ENCODE measurements around the gene EFNA5. TPM values are rescaled to one million over a fixed set of nuclear protein-coding genes. Genes with fewer than 3 reads are reported as not detected.

Gene EFNA5
- total RNA-seq, 4 donors from 2014 or later = 16.6 to 35.3 (median 19.3) TPM

DNA sequence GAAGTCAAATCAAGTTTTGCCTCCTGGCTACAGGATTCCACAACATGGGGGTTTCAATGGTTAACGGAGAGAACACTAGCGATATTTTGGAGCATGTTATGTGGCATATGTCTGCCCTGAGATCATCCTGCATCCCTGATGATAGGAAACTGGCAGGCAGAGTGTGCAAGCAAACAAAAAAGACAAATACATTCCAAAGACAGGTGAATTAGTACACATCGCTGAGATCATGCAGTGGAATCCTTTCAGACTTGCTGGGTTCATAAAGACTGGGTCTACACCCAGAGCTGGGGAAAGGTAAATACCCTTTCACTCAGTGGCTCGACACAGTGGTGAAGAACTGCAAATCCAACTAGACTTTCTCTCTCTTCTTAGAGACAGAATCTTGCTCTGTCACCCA is 286.5 kb downstream of the EFNA5 start:
- TF ChIP-seq, protein P1, sequence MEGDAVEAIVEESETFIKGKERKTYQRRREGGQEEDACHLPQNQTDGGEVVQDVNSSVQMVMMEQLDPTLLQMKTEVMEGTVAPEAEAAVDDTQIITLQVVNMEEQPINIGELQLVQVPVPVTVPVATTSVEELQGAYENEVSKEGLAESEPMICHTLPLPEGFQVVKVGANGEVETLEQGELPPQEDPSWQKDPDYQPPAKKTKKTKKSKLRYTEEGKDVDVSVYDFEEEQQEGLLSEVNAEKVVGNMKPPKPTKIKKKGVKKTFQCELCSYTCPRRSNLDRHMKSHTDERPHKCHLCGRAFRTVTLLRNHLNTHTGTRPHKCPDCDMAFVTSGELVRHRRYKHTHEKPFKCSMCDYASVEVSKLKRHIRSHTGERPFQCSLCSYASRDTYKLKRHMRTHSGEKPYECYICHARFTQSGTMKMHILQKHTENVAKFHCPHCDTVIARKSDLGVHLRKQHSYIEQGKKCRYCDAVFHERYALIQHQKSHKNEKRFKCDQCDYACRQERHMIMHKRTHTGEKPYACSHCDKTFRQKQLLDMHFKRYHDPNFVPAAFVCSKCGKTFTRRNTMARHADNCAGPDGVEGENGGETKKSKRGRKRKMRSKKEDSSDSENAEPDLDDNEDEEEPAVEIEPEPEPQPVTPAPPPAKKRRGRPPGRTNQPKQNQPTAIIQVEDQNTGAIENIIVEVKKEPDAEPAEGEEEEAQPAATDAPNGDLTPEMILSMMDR (IDR thresholded peaks at IDR 0.05) = no peak
- TF ChIP-seq POLR2A (IDR thresholded peaks at IDR 0.05) = no peak
- no peak for DNase-seq (ENCODE audit: low spot score in 2 of 2)
- intact Hi-C loops (cut with DNase I; ENCODE audit: low total_unique reads) = no loop called here
- H3K4me3 ChIP-seq (ENCODE audit: low read depth, poor library complexity, severe bottlenecking) = no peak overlapping the region
- 86 to 94% methylated on average over 4 of the region's 4 CpGs for WGBS, 2 donors

DNA sequence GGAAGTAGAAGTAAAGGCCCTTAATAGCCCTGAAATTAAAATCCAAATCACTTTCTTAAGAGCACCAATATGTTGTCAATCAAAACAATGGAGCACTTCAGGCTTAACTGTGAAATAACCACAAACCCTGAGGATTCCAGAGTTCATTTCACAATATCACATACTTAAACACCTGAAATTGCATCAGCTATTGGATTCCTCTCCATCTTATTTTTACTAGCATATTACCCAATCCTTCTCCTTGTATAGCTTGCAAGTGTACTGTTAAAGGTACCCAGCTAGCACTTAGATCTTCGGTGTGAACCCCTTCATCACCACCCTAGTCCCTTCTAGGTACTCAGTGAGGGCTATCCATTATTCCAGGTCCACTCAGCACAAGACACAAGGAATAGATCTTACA is 287.3 kb downstream of the EFNA5 start:
- WGBS, 2 donors = 77 to 81% methylated on average over 1 of the region's 1 CpG
- DNase-seq (ENCODE audit: low spot score in 2 of 2) = no peak
- TF ChIP-seq, protein P1 (IDR thresholded peaks at IDR 0.05) = no peak
- TF ChIP-seq POLR2A (IDR thresholded peaks at IDR 0.05) = no peak
- intact Hi-C loops (cut with DNase I; ENCODE audit: low total_unique reads) = no loop called here
- no peak overlapping the region for H3K4me3 ChIP-seq (ENCODE audit: low read depth, poor library complexity, severe bottlenecking)

DNA sequence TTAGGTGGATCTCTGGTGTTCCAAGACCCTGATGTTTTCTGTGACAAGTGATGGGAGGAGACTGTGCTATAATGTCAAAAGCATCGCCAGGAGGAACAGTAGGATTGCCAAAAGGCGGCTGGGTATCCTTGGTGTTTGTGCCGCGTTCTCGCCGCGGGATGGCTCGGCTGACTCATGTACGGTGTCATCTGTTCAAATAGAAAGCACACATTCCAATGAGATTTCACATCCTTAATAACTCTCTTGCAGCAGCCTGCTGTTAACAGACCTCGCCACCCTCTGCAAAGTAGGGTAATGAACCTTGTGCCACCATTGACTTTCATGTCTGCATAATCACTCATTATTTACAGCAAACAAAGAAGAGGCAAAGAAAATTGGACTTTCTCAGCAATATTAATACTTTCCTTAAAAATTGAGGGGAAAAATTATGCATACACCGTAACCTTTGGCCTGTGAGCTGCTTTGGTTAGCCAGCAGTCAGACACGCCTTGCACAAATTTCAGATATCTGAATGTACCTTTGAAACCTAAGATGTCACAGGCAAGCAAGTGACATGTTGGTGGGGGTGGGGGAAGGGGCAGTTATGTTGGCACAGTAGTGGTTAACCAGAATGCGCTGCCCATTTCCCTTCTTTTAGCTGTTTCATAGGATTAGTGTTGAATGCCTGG is 289.4 kb downstream of the EFNA5 start:
- DNase-seq (ENCODE audit: low spot score in 2 of 2) = no peak
- intact Hi-C loops (cut with DNase I; ENCODE audit: low total_unique reads) = no loop called here
- 85 to 86% methylated on average over 13 of the region's 13 CpGs for WGBS, 2 donors
- H3K4me3 ChIP-seq (ENCODE audit: low read depth, poor library complexity, severe bottlenecking) = no peak overlapping the region
- TF ChIP-seq, protein P1 (IDR thresholded peaks at IDR 0.05) = no peak
- TF ChIP-seq POLR2A (IDR thresholded peaks at IDR 0.05) = no peak

DNA sequence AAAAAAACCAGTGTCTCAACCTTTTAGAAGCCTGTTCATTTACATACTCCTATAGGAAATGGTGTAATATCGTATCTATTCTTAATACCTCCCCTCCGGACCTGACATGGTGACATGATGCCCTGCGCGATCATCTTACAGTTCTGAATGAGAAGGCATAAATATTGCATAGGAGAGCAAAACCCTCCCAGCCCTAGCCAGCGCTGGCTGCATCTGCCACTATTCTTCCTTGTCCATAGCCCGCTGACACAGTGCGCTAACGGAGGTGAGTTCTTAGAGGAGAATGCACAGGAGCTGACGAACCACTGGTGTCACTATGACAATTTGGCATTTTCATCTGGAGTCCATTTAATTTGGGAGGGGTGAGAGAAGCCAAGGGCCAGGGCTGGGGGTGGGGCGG is 290.1 kb downstream of the EFNA5 start:
- 93 to 95% methylated on average over 10 of the region's 10 CpGs for WGBS, 2 donors
- intact Hi-C loops (cut with DNase I; ENCODE audit: low total_unique reads) = no loop called here
- no peak for TF ChIP-seq POLR2A (IDR thresholded peaks at IDR 0.05)
- TF ChIP-seq, protein P1 (IDR thresholded peaks at IDR 0.05) = no peak
- H3K4me3 ChIP-seq (ENCODE audit: low read depth, poor library complexity, severe bottlenecking) = no peak overlapping the region
- DNase-seq (ENCODE audit: low spot score in 2 of 2) = no peak

DNA sequence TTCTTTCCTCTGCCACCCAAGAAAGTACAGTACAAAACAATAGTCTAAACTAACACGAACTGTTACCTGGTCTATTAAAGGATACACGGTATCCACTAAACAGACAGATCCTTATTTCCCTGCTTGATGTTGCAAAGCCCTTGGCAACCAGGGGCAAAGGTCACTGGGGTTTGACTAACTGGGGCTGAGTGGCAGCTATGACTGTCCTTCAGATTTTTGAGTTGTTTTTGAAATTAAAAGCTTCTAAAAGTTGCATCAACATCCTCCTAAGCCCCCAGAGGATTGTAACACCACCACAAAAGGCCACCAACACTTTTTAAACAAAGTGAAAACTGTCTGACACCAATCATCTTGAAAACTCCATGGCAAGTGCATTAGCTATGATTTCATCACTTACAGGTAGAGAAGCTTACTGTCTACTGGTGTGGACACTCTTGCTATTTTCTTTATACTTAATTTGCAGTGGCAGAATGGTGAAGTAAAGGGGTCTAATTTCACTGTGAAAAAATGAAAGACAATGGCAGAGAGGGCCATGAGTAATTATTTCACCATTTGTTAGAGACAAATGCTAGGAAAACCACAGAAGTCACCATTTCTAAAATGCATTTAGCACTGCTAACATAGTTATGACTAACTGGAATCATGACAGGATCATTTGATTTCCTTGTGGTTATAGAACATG is 292.4 kb downstream of the EFNA5 start:
- no peak for TF ChIP-seq POLR2A (IDR thresholded peaks at IDR 0.05)
- TF ChIP-seq, protein P1 (IDR thresholded peaks at IDR 0.05) = no peak
- WGBS, 2 donors = 87 to 92% methylated on average over 2 of the region's 2 CpGs
- no peak overlapping the region for H3K4me3 ChIP-seq (ENCODE audit: low read depth, poor library complexity, severe bottlenecking)
- intact Hi-C loops (cut with DNase I; ENCODE audit: low total_unique reads) = no loop called here
- no peak for DNase-seq (ENCODE audit: low spot score in 2 of 2)

All from lower leg skin (tissue), 4 donors.